Fibroblast of mammary gland (primary cell): ENCODE data around the gene RIN1.

Experiments
- DNase-seq: peaks from one replicate; pipeline ENCODE4 v3.0.0-alpha.2; 2010; ENCODE audit warnings: low read depth
- H3K4me3 ChIP-seq: 2 replicates; pipeline ENCODE4 v1.5.1; 2011; ENCODE audit warnings: low read depth, mild to moderate bottlenecking, low read length, moderate library complexity; ENCODE audit not compliant: control insufficient read depth
- TF ChIP-seq, protein P1 (sequence below): conservative IDR thresholded peaks from 2 replicates; pipeline ENCODE4 v1.5.1; 2011; ENCODE audit warnings: low read depth, low read length, inconsistent platforms; ENCODE audit not compliant: control insufficient read depth, insufficient read depth

The RIN1 gene

DNA sequence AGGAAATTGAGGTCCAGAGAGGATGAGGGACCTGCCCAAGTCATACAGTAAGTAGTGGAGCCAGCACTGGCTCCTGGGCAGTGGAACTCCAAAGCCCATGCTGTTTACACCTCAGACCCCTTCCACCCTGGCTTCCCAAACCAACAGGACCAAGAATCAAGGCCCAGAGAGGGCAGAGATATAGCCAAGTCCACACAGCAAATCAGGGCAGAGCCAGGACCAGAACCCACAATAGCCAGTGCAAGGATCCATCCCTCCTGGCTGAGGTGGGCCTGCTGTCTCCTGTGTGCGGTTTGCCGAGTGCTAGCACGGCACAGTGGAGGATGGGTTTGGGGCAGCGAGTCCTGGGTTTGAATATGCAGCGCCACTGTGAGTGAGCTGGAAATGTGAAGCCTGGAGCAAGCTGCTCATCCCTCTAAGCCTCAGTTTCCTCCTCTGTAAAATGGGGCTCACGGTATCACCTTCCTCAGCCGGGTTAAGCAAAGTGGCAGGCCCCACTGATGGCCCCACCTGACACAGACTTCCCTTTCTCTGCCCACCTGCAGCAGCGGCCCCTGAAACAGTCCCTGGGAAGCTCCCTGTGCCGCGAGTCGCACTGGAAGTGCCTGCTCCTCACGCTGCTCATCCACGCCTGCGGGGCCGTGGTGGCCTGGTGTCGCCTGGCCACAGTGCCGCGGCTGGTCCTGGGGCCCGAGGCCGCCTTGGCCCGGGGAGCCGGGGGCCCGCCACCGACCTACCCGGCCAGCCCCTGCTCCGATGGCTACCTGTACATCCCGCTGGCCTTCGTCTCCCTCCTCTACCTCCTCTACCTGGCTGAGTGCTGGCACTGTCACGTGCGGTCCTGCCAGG lies 42.2 kb downstream of the RIN1 start:
- TF ChIP-seq, protein P1, sequence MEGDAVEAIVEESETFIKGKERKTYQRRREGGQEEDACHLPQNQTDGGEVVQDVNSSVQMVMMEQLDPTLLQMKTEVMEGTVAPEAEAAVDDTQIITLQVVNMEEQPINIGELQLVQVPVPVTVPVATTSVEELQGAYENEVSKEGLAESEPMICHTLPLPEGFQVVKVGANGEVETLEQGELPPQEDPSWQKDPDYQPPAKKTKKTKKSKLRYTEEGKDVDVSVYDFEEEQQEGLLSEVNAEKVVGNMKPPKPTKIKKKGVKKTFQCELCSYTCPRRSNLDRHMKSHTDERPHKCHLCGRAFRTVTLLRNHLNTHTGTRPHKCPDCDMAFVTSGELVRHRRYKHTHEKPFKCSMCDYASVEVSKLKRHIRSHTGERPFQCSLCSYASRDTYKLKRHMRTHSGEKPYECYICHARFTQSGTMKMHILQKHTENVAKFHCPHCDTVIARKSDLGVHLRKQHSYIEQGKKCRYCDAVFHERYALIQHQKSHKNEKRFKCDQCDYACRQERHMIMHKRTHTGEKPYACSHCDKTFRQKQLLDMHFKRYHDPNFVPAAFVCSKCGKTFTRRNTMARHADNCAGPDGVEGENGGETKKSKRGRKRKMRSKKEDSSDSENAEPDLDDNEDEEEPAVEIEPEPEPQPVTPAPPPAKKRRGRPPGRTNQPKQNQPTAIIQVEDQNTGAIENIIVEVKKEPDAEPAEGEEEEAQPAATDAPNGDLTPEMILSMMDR, result no peak
- H3K4me3 ChIP-seq, result no peak overlapping the region
- DNase-seq, result no peak

- DNase-seq, result no peak
- TF ChIP-seq, protein P1, result no peak
- no peak overlapping the region for H3K4me3 ChIP-seq
Observed at GRCh38 chr11:66293352-66293751, 42.9 kb downstream of the RIN1 start.

DNA sequence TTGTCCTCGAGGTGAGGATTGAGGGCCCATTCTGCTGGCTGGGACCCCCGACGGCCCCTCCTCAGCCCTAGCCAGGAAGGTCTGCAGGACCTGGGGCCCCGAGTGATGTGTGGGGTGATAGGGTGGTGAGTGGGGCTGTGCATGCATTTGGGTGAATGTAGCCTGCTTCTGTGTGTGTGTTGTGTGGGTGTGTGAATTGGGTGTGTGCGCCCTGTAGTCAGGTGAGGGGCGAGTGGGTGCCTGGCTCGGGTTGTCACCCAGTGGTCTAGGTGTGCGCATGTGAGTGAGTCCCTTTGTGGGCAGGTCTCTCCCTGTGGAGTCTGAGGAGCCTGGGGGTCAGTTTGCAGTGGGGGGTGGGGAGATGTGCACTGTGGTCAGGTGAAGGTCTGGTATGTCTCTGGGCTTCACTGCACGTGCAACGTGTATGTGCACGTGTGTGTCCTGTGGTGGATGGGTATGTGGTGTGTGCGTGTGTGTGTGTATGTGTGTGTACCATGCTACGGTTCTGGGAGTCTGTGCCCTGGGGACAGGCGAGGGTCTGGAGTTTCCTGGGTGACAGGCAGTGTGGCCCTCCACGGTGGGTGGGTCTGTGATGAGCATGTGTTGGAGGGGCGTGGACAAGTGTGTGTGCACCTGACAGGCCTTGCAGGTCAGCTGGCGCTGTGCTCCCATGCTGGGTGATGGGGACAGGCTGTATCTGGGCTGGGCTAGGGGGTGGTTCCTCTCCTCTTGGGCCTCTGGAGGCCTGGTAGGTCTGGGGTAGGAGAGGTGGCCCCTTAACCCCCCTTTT lies 43.5 kb downstream of the RIN1 start:
- TF ChIP-seq, protein P1, result no peak
- H3K4me3 ChIP-seq, result no peak overlapping the region
- no peak for DNase-seq

DNA sequence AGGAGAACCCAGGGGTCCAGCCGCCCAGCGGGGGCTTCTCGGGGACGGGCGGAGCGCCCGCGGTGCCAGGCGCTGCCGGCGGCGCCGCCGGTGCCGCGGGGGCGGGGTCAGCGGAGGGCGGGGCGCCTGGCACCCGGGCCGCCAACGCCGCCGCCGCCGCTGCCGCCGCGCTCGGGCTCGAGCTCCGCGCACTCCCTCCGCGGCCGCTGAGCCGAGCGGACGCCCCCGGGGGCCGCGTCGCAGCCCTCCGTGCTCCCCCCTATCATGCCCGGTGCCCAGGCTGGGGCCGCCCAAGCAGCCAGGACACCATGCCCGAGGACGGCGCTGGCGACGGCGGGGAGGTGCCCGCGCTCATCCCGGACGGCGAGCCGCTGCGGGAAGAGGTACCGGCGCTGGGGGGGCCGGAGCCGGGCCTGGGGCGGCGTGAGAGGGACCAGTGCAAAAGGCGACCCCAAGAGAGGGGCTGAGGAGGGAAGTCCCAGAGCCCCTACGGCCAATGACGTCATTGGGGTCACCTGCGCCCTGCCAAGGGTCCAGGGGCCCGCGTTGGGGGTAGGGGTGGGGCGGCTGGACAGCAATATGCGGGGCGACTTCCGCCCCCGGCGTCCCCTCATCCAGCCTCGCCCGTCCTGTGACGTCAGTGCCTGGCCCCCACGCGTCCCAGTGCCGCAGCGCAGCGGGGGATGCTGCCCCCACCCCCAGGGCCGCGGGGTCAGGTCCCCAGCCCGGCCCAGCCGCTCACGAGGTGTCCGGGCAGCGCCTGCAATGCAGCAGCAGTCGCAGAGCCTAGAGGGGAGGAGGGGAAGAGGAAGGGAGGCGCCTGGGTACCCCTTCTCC lies 44.3 kb downstream of the RIN1 start, which contains the start of gene TMEM151A:
TSS of gene TMEM151A (plus strand) at position 189 of the 837 bp plus-strand sequence. CDS start at position 309, 120 bp downstream.
- no peak for DNase-seq

DNA sequence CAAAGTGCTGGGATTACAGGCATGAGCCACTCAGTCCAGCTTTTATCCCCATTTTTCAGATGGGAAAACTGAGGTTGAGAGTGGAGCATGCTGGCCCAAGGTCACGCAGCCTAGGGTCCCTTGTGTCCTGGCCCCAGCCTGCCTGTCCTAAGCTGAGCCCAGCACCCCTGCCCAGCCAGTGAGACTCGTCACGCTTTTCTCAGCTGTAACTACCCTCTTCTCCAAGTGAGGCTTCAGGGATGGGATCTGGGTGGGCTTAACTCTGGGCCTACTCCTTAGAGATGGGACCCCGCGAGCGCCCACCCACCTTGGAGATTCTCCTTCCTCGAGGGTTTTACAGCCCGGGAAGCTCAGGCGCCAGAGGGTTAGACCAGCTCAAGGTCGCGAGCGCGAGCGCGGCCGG lies 44.9 kb downstream of the RIN1 start:
- TF ChIP-seq, protein P1, result no peak
- no peak for DNase-seq
- no peak overlapping the region for H3K4me3 ChIP-seq

More for the DNA sequence above, 44.3 kb downstream of the RIN1 start, which contains the start of gene TMEM151A:
- no peak within 1 kb of the TSS for H3K4me3 ChIP-seq
- TF ChIP-seq, protein P1, result no peak

- TF ChIP-seq, protein P1, result no peak
- DNase-seq, result no peak
- no peak overlapping the region for H3K4me3 ChIP-seq
Observed at GRCh38 chr11:66290330-66290621, 46.0 kb downstream of the RIN1 start.
